ENCODE results near the gene NKX6-1.

Gene NKX6-1

DNA sequence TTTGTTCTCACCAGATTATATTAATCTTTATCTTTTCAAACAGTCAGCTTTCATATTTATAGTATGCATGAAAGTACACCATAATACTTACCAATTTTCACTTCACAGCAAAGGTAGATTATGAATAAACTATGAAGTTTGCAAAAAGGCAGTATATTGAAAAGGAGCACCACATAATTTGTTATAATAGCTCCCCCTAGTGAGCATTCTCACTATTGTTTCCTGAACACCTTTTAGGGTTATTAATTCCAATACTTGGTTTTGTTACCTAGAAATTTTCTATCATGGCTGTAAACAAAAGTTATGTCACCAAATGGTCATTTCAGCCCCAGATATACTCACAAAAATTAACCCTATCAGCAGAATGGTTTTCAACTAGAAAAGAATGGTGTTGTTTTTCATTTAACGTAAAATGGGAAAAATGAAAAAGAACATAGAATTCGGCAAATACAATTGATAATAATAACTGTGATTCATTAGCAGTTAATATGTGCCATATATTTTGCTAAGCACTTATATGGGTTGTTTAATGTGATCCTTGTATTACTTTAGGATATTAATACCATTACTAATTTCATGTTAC is 30.2 kb upstream of the NKX6-1 start:
- ChIA-PET CTCF (interaction anchor here (0.8 to 1.1 kb wide), 2 partner anchors 12 to 49 kb away, joined by 3 read pairs; no protein-coding TSS in a partner anchor), POLR2A (interaction anchor here (0.6 kb wide), 1 partner anchor 886 kb away, joined by 3 read pairs; no protein-coding TSS in a partner anchor)
- peak; percentile 30 for DNase-seq (ENCODE audit: extremely low spot score)

GRCh38 chr4:84527391-84527790 is 28.3 kb upstream of the NKX6-1 start:
- no peak for DNase-seq (ENCODE audit: extremely low spot score)
- CTCF ChIA-PET: interaction anchor here (0.7 kb wide), 1 partner anchor 587 kb away, joined by 3 read pairs; no protein-coding TSS in a partner anchor
- POLR2A ChIA-PET: no interaction called here
- TF ChIP-seq ELF4 (IDR thresholded peaks at IDR 0.05) (no peak), ZNF384 (IDR thresholded peaks at IDR 0.05) (no peak), SUZ12 (IDR thresholded peaks at IDR 0.05) (no peak), ARNT (IDR thresholded peaks at IDR 0.05) (no peak), BHLHE40 (IDR thresholded peaks at IDR 0.05; ENCODE audit: borderline replicate concordance) (no peak), CTBP1 (IDR thresholded peaks at IDR 0.05; ENCODE audit: borderline replicate concordance) (no peak), HDGF (IDR thresholded peaks at IDR 0.05; ENCODE audit: borderline replicate concordance) (no peak), SP1 (IDR thresholded peaks at IDR 0.05) (no peak), FOXK2 (IDR thresholded peaks at IDR 0.05) (no peak), L3MBTL2 (conservative IDR thresholded peaks at IDR 0.05) (no peak), NFRKB (IDR thresholded peaks at IDR 0.05) (no peak), LEF1 (IDR thresholded peaks at IDR 0.05; ENCODE audit: borderline replicate concordance) (no peak), FOXM1 (IDR thresholded peaks at IDR 0.05; ENCODE audit: borderline replicate concordance) (no peak), TARDBP (IDR thresholded peaks at IDR 0.05) (no peak), FOXA1 (IDR thresholded peaks at IDR 0.05) (no peak)
- TF ChIP-seq, protein P1, sequence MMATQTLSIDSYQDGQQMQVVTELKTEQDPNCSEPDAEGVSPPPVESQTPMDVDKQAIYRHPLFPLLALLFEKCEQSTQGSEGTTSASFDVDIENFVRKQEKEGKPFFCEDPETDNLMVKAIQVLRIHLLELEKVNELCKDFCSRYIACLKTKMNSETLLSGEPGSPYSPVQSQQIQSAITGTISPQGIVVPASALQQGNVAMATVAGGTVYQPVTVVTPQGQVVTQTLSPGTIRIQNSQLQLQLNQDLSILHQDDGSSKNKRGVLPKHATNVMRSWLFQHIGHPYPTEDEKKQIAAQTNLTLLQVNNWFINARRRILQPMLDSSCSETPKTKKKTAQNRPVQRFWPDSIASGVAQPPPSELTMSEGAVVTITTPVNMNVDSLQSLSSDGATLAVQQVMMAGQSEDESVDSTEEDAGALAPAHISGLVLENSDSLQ (IDR thresholded peaks at IDR 0.05): no peak

More for the DNA sequence above, 30.2 kb upstream of the NKX6-1 start:
- TF ChIP-seq FOXK2 (IDR thresholded peaks at IDR 0.05): no peak
- no peak for TF ChIP-seq ELF4 (IDR thresholded peaks at IDR 0.05)
- TF ChIP-seq CTBP1 (IDR thresholded peaks at IDR 0.05; ENCODE audit: borderline replicate concordance): no peak
- TF ChIP-seq LEF1 (IDR thresholded peaks at IDR 0.05; ENCODE audit: borderline replicate concordance): no peak

DNA sequence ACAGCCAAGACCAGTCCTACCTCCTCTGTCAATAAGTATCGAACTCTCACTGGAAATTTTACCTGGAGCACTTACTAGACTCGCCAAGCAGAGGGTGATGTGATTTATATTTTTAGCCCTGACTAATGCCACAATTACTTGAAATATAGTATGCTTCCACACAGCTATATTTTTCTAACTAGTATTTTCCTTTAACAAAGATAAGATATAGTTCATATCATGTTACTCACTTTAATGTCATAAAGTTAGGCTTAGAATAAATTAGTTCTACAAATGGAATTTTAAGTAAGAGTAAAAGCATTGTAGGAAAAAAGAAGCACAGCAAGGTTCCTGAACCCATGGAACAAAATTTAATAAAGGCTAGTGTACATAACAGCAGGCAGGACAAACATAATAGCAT is 16.0 kb upstream of the NKX6-1 start:
- ChIA-PET CTCF (interaction anchor here (0.9 to 1.0 kb wide), 2 partner anchors 12 to 16 kb away, joined by 3 read pairs; partner anchors contain the start of gene NKX6-1), POLR2A (no interaction called here)
- DNase-seq (ENCODE audit: extremely low spot score): no peak
- TF ChIP-seq, protein P1 (IDR thresholded peaks at IDR 0.05): peak; percentile 48
- TF ChIP-seq CTBP1 (IDR thresholded peaks at IDR 0.05; ENCODE audit: borderline replicate concordance) (peak; percentile 29; the same call in 1 of the 2 replicates), ZNF384 (IDR thresholded peaks at IDR 0.05) (no peak)

GRCh38 chr4:84512277-84512676 is 13.2 kb upstream of the NKX6-1 start:
- POLR2A ChIA-PET: no interaction called here
- CTCF ChIA-PET: no interaction called here
- TF ChIP-seq SP1 (IDR thresholded peaks at IDR 0.05) (no peak), NFRKB (IDR thresholded peaks at IDR 0.05) (no peak)
- TF ChIP-seq, protein P1 (IDR thresholded peaks at IDR 0.05): no peak
- DNase-seq (ENCODE audit: extremely low spot score): no peak

DNA sequence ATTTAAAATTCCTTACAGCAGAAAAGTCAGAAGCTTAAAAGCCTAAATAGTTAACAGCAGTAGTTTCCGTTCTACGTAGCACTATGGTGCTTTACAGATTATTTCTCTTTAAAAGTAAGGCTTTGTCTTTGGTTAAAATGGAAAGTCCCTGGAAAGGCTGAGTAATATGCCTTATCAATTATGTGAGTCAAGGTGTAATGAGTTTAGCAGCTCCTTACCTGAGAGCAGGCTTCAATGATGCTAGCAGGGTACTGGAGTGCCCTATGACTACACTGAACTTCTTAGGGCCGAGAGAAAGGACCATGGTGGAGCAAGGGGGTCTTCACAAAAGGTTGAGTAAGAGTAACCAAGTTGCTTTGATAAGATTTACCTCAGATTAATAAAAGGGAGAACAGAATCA is 12.6 kb upstream of the NKX6-1 start:
- DNase-seq (ENCODE audit: extremely low spot score): no peak
- ChIA-PET POLR2A (no interaction called here), CTCF (no interaction called here)
- TF ChIP-seq LEF1 (IDR thresholded peaks at IDR 0.05; ENCODE audit: borderline replicate concordance): no peak
- TF ChIP-seq ARNT (IDR thresholded peaks at IDR 0.05): no peak
- TF ChIP-seq L3MBTL2 (conservative IDR thresholded peaks at IDR 0.05): no peak
- no peak for TF ChIP-seq SUZ12 (IDR thresholded peaks at IDR 0.05)
- no peak for TF ChIP-seq BHLHE40 (IDR thresholded peaks at IDR 0.05; ENCODE audit: borderline replicate concordance)
- TF ChIP-seq HDGF (IDR thresholded peaks at IDR 0.05; ENCODE audit: borderline replicate concordance): no peak
- TF ChIP-seq NFRKB (IDR thresholded peaks at IDR 0.05): no peak

DNA sequence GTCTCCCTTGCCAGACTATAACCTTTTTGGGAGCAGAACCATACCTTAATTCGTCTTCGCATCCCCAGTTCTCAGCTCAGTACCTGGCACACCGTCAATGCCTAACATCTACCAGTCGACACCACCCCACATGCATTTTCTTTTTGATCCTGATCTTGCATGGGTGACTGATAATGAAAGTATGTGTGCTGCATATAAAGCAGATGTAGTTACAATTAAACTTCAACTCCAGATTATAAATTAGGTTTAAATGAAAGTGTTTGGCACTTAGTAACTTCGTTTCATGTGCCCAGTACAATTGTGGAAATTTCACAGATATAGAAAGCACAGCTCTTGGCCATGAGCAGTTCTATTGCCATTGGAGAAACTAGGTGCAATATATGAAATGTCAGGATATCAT is 8.8 kb upstream of the NKX6-1 start:
- no peak for DNase-seq (ENCODE audit: extremely low spot score)
- CTCF ChIA-PET: no interaction called here
- no peak for TF ChIP-seq L3MBTL2 (conservative IDR thresholded peaks at IDR 0.05)
- POLR2A ChIA-PET: no interaction called here

DNA sequence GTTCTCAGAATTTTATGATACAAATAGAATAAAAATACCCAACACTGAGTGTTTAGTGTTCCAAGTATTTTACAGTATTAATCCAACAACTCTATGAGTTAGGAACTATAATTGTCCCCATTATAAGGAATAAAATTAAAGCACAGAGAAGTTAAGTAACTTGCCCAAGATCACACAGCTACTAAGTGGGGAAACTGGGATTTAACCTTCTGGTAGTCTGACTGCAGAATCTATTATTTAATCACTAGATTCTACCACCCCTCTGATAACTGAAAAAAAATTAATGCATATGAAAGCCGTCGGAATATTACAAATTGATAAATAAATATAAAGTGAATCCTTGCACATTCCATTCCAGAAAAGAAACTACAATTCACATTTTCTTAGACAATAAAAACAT is 5.7 kb upstream of the NKX6-1 start:
- TF ChIP-seq LEF1 (IDR thresholded peaks at IDR 0.05; ENCODE audit: borderline replicate concordance): no peak
- no peak for TF ChIP-seq HDGF (IDR thresholded peaks at IDR 0.05; ENCODE audit: borderline replicate concordance)
- TF ChIP-seq ARNT (IDR thresholded peaks at IDR 0.05): no peak
- TF ChIP-seq NFRKB (IDR thresholded peaks at IDR 0.05): no peak
- TF ChIP-seq, protein P1 (IDR thresholded peaks at IDR 0.05): no peak
- TF ChIP-seq L3MBTL2 (conservative IDR thresholded peaks at IDR 0.05): no peak
- no peak for TF ChIP-seq BHLHE40 (IDR thresholded peaks at IDR 0.05; ENCODE audit: borderline replicate concordance)
- TF ChIP-seq FOXK2 (IDR thresholded peaks at IDR 0.05): no peak
- CTCF ChIA-PET: no interaction called here

More for the DNA sequence above, 5.7 kb upstream of the NKX6-1 start:
- DNase-seq (ENCODE audit: extremely low spot score): no peak
- POLR2A ChIA-PET: no interaction called here
